H9 (cell line): ENCODE measurements around the gene KCNQ2. TPM values are rescaled to one million over a fixed set of nuclear protein-coding genes. Genes with fewer than 3 reads are reported as not detected.

ENCODE experiments used
- DNase-seq: peaks from one replicate; pipeline ENCODE4 v3.0.0-alpha.2; 2017
- H2AFZ ChIP-seq: one replicate; pipeline ENCODE4 v1.6.1; 2013; ENCODE audit warnings: mild to moderate bottlenecking, low read length, control low read depth, moderate library complexity
- H2AK5ac ChIP-seq: 2 replicates; pipeline ENCODE4 v1.6.1; 2013; ENCODE audit warnings: low read length, control low read depth, mixed read lengths; ENCODE audit not compliant: insufficient read length
- H2BK120ac ChIP-seq: one replicate; pipeline ENCODE4 v1.6.1; 2013; ENCODE audit warnings: low read depth, mild to moderate bottlenecking, low read length, control low read depth, inconsistent platforms; ENCODE audit not compliant: poor library complexity, severe bottlenecking
- H2BK12ac ChIP-seq: 2 replicates; pipeline ENCODE4 v1.6.1; 2013; ENCODE audit warnings: low read length, control low read depth, mixed read lengths, low read depth; ENCODE audit not compliant: insufficient read length
- H2BK15ac ChIP-seq: 2 replicates; pipeline ENCODE4 v1.6.1; 2013; ENCODE audit warnings: low read depth, low read length, control low read depth
- H2BK20ac ChIP-seq: one replicate; pipeline ENCODE4 v1.6.1; 2013; ENCODE audit warnings: low read depth, mild to moderate bottlenecking, low read length, control low read depth, inconsistent platforms; ENCODE audit not compliant: poor library complexity, severe bottlenecking
- H2BK5ac ChIP-seq: 2 replicates; pipeline ENCODE4 v1.6.1; 2013; ENCODE audit warnings: low read length, control low read depth, mixed read lengths; ENCODE audit not compliant: insufficient read length
- H3K14ac ChIP-seq: 2 replicates; pipeline ENCODE4 v1.6.1; 2013; ENCODE audit warnings: low read length, control low read depth; ENCODE audit not compliant: insufficient read depth
- H3K18ac ChIP-seq: 2 replicates; pipeline ENCODE4 v1.6.1; 2013; ENCODE audit warnings: low read depth, mild to moderate bottlenecking, mixed read lengths, low read length, control low read depth; ENCODE audit not compliant: insufficient read length
- H3K23ac ChIP-seq: 2 replicates; pipeline ENCODE4 v1.6.1; 2013; ENCODE audit warnings: low read length, control low read depth, mixed read lengths, low read depth; ENCODE audit not compliant: insufficient read length
- H3K23me2 ChIP-seq: 2 replicates; pipeline ENCODE4 v1.6.1; 2013; ENCODE audit warnings: low read depth, mild to moderate bottlenecking, mixed read lengths, low read length, control low read depth; ENCODE audit not compliant: insufficient read length, poor library complexity, severe bottlenecking
- H3K27ac ChIP-seq: 2 replicates; pipeline ENCODE4 v1.5.1; 2013; ENCODE audit warnings: low read length, control low read depth, mixed read lengths, low read depth; ENCODE audit not compliant: insufficient read length
- H3K27me3 ChIP-seq: 2 replicates; pipeline ENCODE4 v1.6.1; 2013; ENCODE audit warnings: low read length, control low read depth, inconsistent platforms; ENCODE audit not compliant: insufficient read depth
- H3K4ac ChIP-seq: 2 replicates; pipeline ENCODE4 v1.6.1; 2013; ENCODE audit warnings: low read depth, mild to moderate bottlenecking, control low read depth, inconsistent platforms, low read length, moderate library complexity
- H3K4me1 ChIP-seq: 2 replicates; pipeline ENCODE4 v1.6.1; 2013; ENCODE audit warnings: low read length, control low read depth, inconsistent platforms; ENCODE audit not compliant: insufficient read depth
- H3K4me2 ChIP-seq: 2 replicates; pipeline ENCODE4 v1.6.1; 2013; ENCODE audit warnings: low read length, control low read depth, mixed read lengths; ENCODE audit not compliant: insufficient read length, insufficient read depth
- H3K56ac ChIP-seq: 2 replicates; pipeline ENCODE4 v1.6.1; 2013; ENCODE audit warnings: low read depth, mild to moderate bottlenecking, mixed read lengths, low read length, control low read depth; ENCODE audit not compliant: insufficient read length
- H3K79me1 ChIP-seq: 2 replicates; pipeline ENCODE4 v1.6.1; 2013; ENCODE audit warnings: low read depth, mild to moderate bottlenecking, moderate library complexity, low read length, control low read depth, inconsistent platforms; ENCODE audit not compliant: insufficient read depth, poor library complexity, severe bottlenecking
- H3K79me2 ChIP-seq: 2 replicates; pipeline ENCODE4 v1.6.1; 2013; ENCODE audit warnings: low read length, control low read depth, inconsistent platforms; ENCODE audit not compliant: insufficient read depth
- H3K9ac ChIP-seq: 2 replicates; pipeline ENCODE4 v1.6.1; 2013; ENCODE audit warnings: low read length, control low read depth, mixed read lengths; ENCODE audit not compliant: insufficient read length; ENCODE audit errors: extremely low read depth
- H3K9me3 ChIP-seq: one replicate; pipeline ENCODE4 v1.6.1; 2013; ENCODE audit warnings: low read depth, low read length, inconsistent platforms; ENCODE audit not compliant: control insufficient read depth
- H3T11ph ChIP-seq: one replicate; pipeline ENCODE4 v1.6.1; 2013; ENCODE audit warnings: mild to moderate bottlenecking, low read length, control low read depth, inconsistent platforms
- H4K20me1 ChIP-seq: one replicate; pipeline ENCODE4 v1.6.1; 2013; ENCODE audit not compliant: control insufficient read depth, insufficient read length, insufficient read depth
- H4K5ac ChIP-seq: 2 replicates; pipeline ENCODE4 v1.6.1; 2013; ENCODE audit warnings: low read depth, mild to moderate bottlenecking, mixed read lengths, low read length, control low read depth; ENCODE audit not compliant: insufficient read length
- H4K8ac ChIP-seq: replicated peaks from 2 replicates; pipeline ENCODE4 v1.6.1; 2013; ENCODE audit warnings: low read length, control low read depth, mixed read lengths, low read depth; ENCODE audit not compliant: insufficient read length
- H4K91ac ChIP-seq: 2 replicates; pipeline ENCODE4 v1.6.1; 2013; ENCODE audit warnings: low read depth, mild to moderate bottlenecking, moderate library complexity, mixed read lengths, low read length, control low read depth; ENCODE audit not compliant: insufficient read length
- H3K27ac Mint-ChIP-seq, 3 experiments: 2 replicates in 2 of 3; 3 replicates in 1 of 3; pipeline ENCODE4 v1.8.0; 2020 to 2021; ENCODE audit warnings: mixed read lengths in 3 of 3, mild to moderate bottlenecking in 1 of 3, moderate library complexity in 1 of 3
- H3K27me3 Mint-ChIP-seq: 2 replicates; pipeline ENCODE4 v1.8.0; 2021; ENCODE audit warnings: low read depth, mild to moderate bottlenecking, moderate library complexity, mixed read lengths
- H3K36me3 Mint-ChIP-seq, 3 experiments: 2 replicates in 2 of 3; 3 replicates in 1 of 3; pipeline ENCODE4 v1.8.0; 2020 to 2021; ENCODE audit warnings: low read depth in 3 of 3, mixed read lengths in 3 of 3; ENCODE audit not compliant: insufficient read depth in 1 of 3
- H3K4me1 Mint-ChIP-seq, 2 experiments: 2 replicates each; pipeline ENCODE4 v1.8.0; 2020; ENCODE audit warnings: mixed read lengths in 2 of 2
- H3K4me3 Mint-ChIP-seq, 2 experiments: 2 replicates in 1 of 2; 3 replicates in 1 of 2; pipeline ENCODE4 v1.8.0; 2020 to 2021; ENCODE audit warnings: mild to moderate bottlenecking in 2 of 2, mixed read lengths in 2 of 2, moderate library complexity in 1 of 2
- H3K9me3 Mint-ChIP-seq, 2 experiments: 2 replicates in 1 of 2; 3 replicates in 1 of 2; pipeline ENCODE4 v1.8.0; 2020; ENCODE audit warnings: mild to moderate bottlenecking in 2 of 2, mixed read lengths in 2 of 2, moderate library complexity in 1 of 2
- CTCF ChIP-seq: fragments of 200-600 bp; sonication (generic); conservative IDR thresholded peaks from 3 replicates; pipeline ENCODE4 v1.8.0; 2021; ENCODE audit warnings: antibody characterized with exemption, mild to moderate bottlenecking
- WGBS: extraction: QIAGEN DNeasy Blood & Tissue Kit; methylation state at CpG from one replicate; pipeline ENCODE4 v1.1.7; 2013; ENCODE audit warnings: missing lambda C conversion rate, low lambda C conversion rate, mixed read lengths; ENCODE audit not compliant: insufficient read length; ENCODE audit errors: extremely low coverage; 5-methylcytosine and 5-hydroxymethylcytosine counted together
- total RNA-seq: library from RNA; stranded (reverse); gene quantifications from 2 replicates; pipeline ENCODE4 v1.2.1, GENCODE V29; 2021

Gene KCNQ2
- total RNA-seq, 1 experiment from 2014 or later = 69.2 TPM

GRCh38 chr20:63497138-63497945 is 24.9 kb upstream of the KCNQ2 start:
- no peak overlapping the region for H2AFZ ChIP-seq
- WGBS = no CpG with 5 or more reads among the region's 20 CpGs
- H3K14ac ChIP-seq = no peak overlapping the region
- H3K79me1 ChIP-seq = no peaks in the 10 kb centered on the region
- H3K9me3 ChIP-seq = no peaks in the 10 kb centered on the region
- peaks cover 4 to 10% of the 10 kb centered on the region in 2 experiments; a peak in 3 of 4 replicates for H3K4me1 Mint-ChIP-seq
- H2BK5ac ChIP-seq = no peak overlapping the region
- no peak overlapping the region for H4K8ac ChIP-seq
- H3K23me2 ChIP-seq = peaks cover 5% of the 10 kb centered on the region
- H3K27ac Mint-ChIP-seq = no peak overlapping the region
- H4K5ac ChIP-seq = no peak overlapping the region
- H2BK15ac ChIP-seq = no peak overlapping the region
- peaks cover 4% of the 10 kb centered on the region; the same call in 1 of the 2 replicates for H3K27me3 ChIP-seq
- H3K4me3 Mint-ChIP-seq = peak overlapping the region in 1 of 2 experiments; percentile 35; a peak in 1 of 5 replicates
- no peak overlapping the region for H2BK20ac ChIP-seq
- peaks cover 5 to 12% (median 8%) of the 10 kb centered on the region in 3 experiments; a peak in 6 of 7 replicates for H3K36me3 Mint-ChIP-seq
- no peak overlapping the region for H3K27ac ChIP-seq
- no peak overlapping the region for H3K56ac ChIP-seq
- no peak overlapping the region for H3T11ph ChIP-seq
- H2AK5ac ChIP-seq = no peak overlapping the region
- H3K9ac ChIP-seq = no peak overlapping the region
- H2BK120ac ChIP-seq = no peak overlapping the region
- no peak for TF ChIP-seq CTCF
- DNase-seq = peak; percentile 33
- no peaks in the 10 kb centered on the region for H3K79me2 ChIP-seq
- H3K18ac ChIP-seq = no peak overlapping the region
- no peak overlapping the region for H3K4ac ChIP-seq
- H3K27me3 Mint-ChIP-seq = peaks cover 46% of the 10 kb centered on the region
- no peak overlapping the region for H2BK12ac ChIP-seq
- no peak overlapping the region for H3K4me2 ChIP-seq
- no peak overlapping the region for H3K23ac ChIP-seq
- peaks cover 2% of the 10 kb centered on the region for H4K20me1 ChIP-seq
- no peak overlapping the region for H4K91ac ChIP-seq
- peaks cover 2 to 5% of the 10 kb centered on the region in 2 experiments; a peak in 3 of 5 replicates for H3K9me3 Mint-ChIP-seq
- no peaks in the 10 kb centered on the region for H3K4me1 ChIP-seq
